Esophagus squamous epithelium (tissue), 4 donors: ENCODE measurements around the gene TP53RK.

Experiments used
- POLR2A ChIP-seq, 4 donors: fragments of 450-650 bp; IDR thresholded peaks; one replicate each; pipeline ENCODE4 v1.6.1; 2017; ENCODE audit warnings: antibody characterized with exemption in 4 of 4, mild to moderate bottlenecking in 4 of 4, moderate library complexity in 3 of 4
- TF ChIP-seq, protein P1 (sequence below), 6 experiments: fragments of 450-650 bp in 4 of 6; fragments of 200-600 bp in 2 of 6; sonication (generic) in 2 of 6; IDR thresholded peaks; one replicate each; pipeline ENCODE4 v1.5.1; 2016 to 2019; ENCODE audit warnings: antibody characterized with exemption in 6 of 6, mild to moderate bottlenecking in 4 of 6, moderate library complexity in 4 of 6

GRCh38 chr20:46644160-46644559, 45.1 kb downstream of the TP53RK start:
- TF ChIP-seq, protein P1, sequence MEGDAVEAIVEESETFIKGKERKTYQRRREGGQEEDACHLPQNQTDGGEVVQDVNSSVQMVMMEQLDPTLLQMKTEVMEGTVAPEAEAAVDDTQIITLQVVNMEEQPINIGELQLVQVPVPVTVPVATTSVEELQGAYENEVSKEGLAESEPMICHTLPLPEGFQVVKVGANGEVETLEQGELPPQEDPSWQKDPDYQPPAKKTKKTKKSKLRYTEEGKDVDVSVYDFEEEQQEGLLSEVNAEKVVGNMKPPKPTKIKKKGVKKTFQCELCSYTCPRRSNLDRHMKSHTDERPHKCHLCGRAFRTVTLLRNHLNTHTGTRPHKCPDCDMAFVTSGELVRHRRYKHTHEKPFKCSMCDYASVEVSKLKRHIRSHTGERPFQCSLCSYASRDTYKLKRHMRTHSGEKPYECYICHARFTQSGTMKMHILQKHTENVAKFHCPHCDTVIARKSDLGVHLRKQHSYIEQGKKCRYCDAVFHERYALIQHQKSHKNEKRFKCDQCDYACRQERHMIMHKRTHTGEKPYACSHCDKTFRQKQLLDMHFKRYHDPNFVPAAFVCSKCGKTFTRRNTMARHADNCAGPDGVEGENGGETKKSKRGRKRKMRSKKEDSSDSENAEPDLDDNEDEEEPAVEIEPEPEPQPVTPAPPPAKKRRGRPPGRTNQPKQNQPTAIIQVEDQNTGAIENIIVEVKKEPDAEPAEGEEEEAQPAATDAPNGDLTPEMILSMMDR (IDR thresholded peaks at IDR 0.05), result no peak
- TF ChIP-seq POLR2A (IDR thresholded peaks at IDR 0.05), result no peak
